BJ (cell line): ENCODE data around the gene RPS6KA2. TPM values are rescaled to one million over a fixed set of nuclear protein-coding genes. Genes with fewer than 3 reads are reported as not detected.
"Not testable (repeated sequence)": the region's sequence is repeated elsewhere in the genome, so short reads cannot be mapped to it uniquely, and the experiment has no call there.

ENCODE experiments used
- CTCF ChIA-PET: fragments of 350-600 bp; formaldehyde crosslinking; extraction: SDS; loops from one replicate; lab custom pipeline; 2021; ENCODE audit warnings: antibody characterized with exemption, inconsistent platforms; lab: Yijun Ruan, JAX
- POLR2A ChIA-PET: fragments of 300-600 bp; sonication (Branson Sonifier 250); formaldehyde crosslinking; extraction: SDS; loops from one replicate; lab custom pipeline; 2021; ENCODE audit warnings: antibody characterized with exemption; lab: Charles Lee
- DNase-seq: peaks from one replicate; pipeline ENCODE4 v3.0.0-alpha.2; 2011; ENCODE audit warnings: low read depth
- H3K27me3 ChIP-seq: 2 replicates; pipeline ENCODE4 v1.6.0; 2011; ENCODE audit warnings: low read length; ENCODE audit not compliant: control insufficient read depth, insufficient read depth
- H3K36me3 ChIP-seq: 2 replicates; pipeline ENCODE4 v1.5.1; 2011; ENCODE audit warnings: low read length; ENCODE audit not compliant: control insufficient read depth, insufficient read depth
- H3K4me3 ChIP-seq: 2 replicates; pipeline ENCODE4 v1.5.1; 2011; ENCODE audit warnings: low read depth, mild to moderate bottlenecking, control low read depth, low read length
- polyA plus RNA-seq: library from polyadenylated mRNA; depleted of rRNA; stranded (reverse); fragments of >200 nt; gene quantifications from 2 replicates; pipeline ENCODE4 v1.2.3, GENCODE V29; 2011
- TF ChIP-seq, protein P1 (sequence below): IDR thresholded peaks from 2 replicates; pipeline ENCODE4 v1.5.1; 2011; ENCODE audit warnings: low read depth, mild to moderate bottlenecking, control low read depth, inconsistent platforms, low read length, moderate library complexity; ENCODE audit not compliant: insufficient read depth

RPS6KA2 gene
- polyA plus RNA-seq, 1 experiment, result 80.8 TPM

DNA sequence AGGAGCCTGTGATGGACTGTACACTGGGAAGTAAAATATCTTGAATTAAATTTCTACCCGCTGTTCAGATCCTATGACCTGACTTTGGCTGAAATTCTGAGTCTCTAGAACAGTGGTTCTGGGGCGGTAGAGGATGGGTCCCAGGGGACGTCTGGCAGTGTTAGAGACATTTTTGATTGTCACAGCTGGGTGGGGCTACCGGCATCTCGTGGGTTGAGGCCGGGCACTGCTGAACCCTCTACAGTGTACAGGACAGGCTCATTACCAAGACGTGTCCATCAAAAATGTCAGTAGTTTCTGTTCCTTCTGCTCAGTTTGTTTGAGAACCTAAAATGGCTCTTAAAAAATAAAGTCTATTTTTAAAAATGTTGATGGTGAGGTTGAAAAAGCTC is 11.5 kb upstream of the RPS6KA2 start:
- Histone ChIP-seq H3K36me3 (no peaks in the 10 kb centered on the region), H3K4me3 (no peak overlapping the region), H3K27me3 (no peaks in the 10 kb centered on the region; the same call in none of the 2 replicates)
- DNase-seq, result no peak
- POLR2A ChIA-PET, result no interaction called here
- CTCF ChIA-PET, result no interaction called here
- TF ChIP-seq, protein P1, sequence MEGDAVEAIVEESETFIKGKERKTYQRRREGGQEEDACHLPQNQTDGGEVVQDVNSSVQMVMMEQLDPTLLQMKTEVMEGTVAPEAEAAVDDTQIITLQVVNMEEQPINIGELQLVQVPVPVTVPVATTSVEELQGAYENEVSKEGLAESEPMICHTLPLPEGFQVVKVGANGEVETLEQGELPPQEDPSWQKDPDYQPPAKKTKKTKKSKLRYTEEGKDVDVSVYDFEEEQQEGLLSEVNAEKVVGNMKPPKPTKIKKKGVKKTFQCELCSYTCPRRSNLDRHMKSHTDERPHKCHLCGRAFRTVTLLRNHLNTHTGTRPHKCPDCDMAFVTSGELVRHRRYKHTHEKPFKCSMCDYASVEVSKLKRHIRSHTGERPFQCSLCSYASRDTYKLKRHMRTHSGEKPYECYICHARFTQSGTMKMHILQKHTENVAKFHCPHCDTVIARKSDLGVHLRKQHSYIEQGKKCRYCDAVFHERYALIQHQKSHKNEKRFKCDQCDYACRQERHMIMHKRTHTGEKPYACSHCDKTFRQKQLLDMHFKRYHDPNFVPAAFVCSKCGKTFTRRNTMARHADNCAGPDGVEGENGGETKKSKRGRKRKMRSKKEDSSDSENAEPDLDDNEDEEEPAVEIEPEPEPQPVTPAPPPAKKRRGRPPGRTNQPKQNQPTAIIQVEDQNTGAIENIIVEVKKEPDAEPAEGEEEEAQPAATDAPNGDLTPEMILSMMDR, result no peak

GRCh38 chr6:166637812-166638572 is 10.9 kb upstream of the RPS6KA2 start:
- H3K27me3 ChIP-seq, result no peaks in the 10 kb centered on the region; the same call in 1 of the 2 replicates
- no peaks in the 10 kb centered on the region for H3K36me3 ChIP-seq
- ChIA-PET CTCF (no interaction called here), POLR2A (no interaction called here)
- H3K4me3 ChIP-seq, result no peak overlapping the region
- DNase-seq, result no peak
- TF ChIP-seq, protein P1, result no peak

DNA sequence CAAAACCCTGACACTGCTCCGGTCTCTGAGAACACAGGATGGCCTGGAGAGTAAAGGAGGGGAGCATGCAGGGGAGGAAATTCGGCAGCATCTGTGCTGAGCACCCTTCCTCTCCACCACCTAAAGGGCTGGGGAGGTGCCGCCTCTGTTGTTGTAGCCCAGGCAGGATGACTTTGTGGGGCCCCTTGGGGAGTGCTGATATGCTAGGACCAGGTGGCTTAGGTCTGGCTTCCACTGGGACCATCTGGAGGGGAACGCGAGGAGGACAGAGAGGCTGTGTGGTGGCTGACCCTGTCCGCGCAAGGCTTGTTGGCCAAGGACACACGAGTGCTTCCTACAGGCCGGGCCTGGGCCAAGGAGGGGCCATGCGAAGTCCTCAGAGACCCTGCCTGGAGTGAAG is 9.9 kb upstream of the RPS6KA2 start:
- Histone ChIP-seq H3K4me3 (no peak overlapping the region), H3K36me3 (no peaks in the 10 kb centered on the region), H3K27me3 (no peaks in the 10 kb centered on the region)
- TF ChIP-seq, protein P1, result no peak
- CTCF ChIA-PET, result no interaction called here
- POLR2A ChIA-PET, result no interaction called here
- no peak for DNase-seq

GRCh38 chr6:166636191-166636933 is 9.3 kb upstream of the RPS6KA2 start:
- TF ChIP-seq, protein P1, result no peak
- DNase-seq, result no peak
- no peaks in the 10 kb centered on the region for H3K27me3 ChIP-seq
- ChIA-PET POLR2A (no interaction called here), CTCF (no interaction called here)
- H3K36me3 ChIP-seq, result no peaks in the 10 kb centered on the region
- H3K4me3 ChIP-seq, result no peak overlapping the region

GRCh38 chr6:166635013-166635970 is 8.2 kb upstream of the RPS6KA2 start:
- TF ChIP-seq, protein P1, result no peak
- no peaks in the 10 kb centered on the region for H3K27me3 ChIP-seq
- no peak overlapping the region for H3K4me3 ChIP-seq
- H3K36me3 ChIP-seq, result no peaks in the 10 kb centered on the region
- ChIA-PET CTCF (no interaction called here), POLR2A (no interaction called here)
- no peak for DNase-seq

DNA sequence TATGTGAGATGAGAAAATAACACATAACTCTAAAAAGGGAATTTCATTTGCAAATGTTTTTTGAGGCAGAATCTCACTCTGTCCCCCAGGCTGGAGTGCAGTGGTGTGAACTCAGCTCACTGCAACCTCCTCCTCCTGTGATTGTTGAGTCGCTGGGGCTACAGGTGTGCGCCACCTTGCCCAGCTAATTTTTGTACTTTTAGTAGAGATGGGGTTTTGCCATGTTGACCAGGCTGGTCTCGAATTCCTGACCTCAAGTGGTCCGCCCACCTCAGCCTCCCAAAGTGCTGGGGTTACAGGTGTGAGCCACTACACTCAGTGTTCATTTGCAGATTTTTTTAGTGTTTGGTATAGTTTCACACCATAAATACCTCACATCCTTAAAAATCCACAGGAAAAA is 7.5 kb upstream of the RPS6KA2 start:
- H3K36me3 ChIP-seq, POLR2A ChIA-PET, H3K27me3 ChIP-seq, H3K4me3 ChIP-seq, DNase-seq, CTCF ChIA-PET: not testable (repeated sequence)
